Neural cell (in vitro differentiated cells): ENCODE measurements around the gene PEX5. TPM values are rescaled to one million over a fixed set of nuclear protein-coding genes. Genes with fewer than 3 reads are reported as not detected.

Source experiments
- H2AFZ ChIP-seq: fragments of 200-600, 300-800 bp; sonication (generic), shearing (Covaris generic); 2 replicates; pipeline ENCODE4 v1.6.0; 2014; ENCODE audit warnings: low read depth, mild to moderate bottlenecking, antibody characterized with exemption, low read length, moderate library complexity
- H3F3A ChIP-seq: fragments of 200-600 bp; shearing (Covaris generic); 2 replicates; pipeline ENCODE4 v1.6.1; 2016; ENCODE audit warnings: mild to moderate bottlenecking, moderate library complexity, mixed read lengths, antibody characterized with exemption, low read length; ENCODE audit not compliant: insufficient read depth, poor library complexity, severe bottlenecking
- H3K27ac ChIP-seq: fragments of 200-600, 300-800 bp; sonication (generic), shearing (Covaris generic); 2 replicates; pipeline ENCODE4 v1.5.1; 2014; ENCODE audit warnings: mild to moderate bottlenecking, low read length, moderate library complexity
- H3K27me3 ChIP-seq: fragments of 300-800, 200-600 bp; sonication (generic), shearing (Covaris generic); 2 replicates; pipeline ENCODE4 v1.6.0; 2014; ENCODE audit warnings: mild to moderate bottlenecking, low read depth, low read length, moderate library complexity; ENCODE audit not compliant: insufficient read depth
- H3K36me3 ChIP-seq: fragments of 300-800, 200-600 bp; sonication (generic), shearing (Covaris generic); 2 replicates; pipeline ENCODE4 v1.5.1; 2014; ENCODE audit warnings: mild to moderate bottlenecking, antibody characterized with exemption, low read length, moderate library complexity; ENCODE audit not compliant: insufficient read depth
- H3K4me2 ChIP-seq: fragments of 300-800, 200-600 bp; sonication (generic), shearing (Covaris generic); 2 replicates; pipeline ENCODE4 v1.6.0; 2014; ENCODE audit warnings: mild to moderate bottlenecking, low read length
- H3K4me3 ChIP-seq: fragments of 300-800, 200-600 bp; sonication (generic), shearing (Covaris generic); 2 replicates; pipeline ENCODE4 v1.5.1; 2014; ENCODE audit warnings: mild to moderate bottlenecking, low read length, moderate library complexity
- H3K79me2 ChIP-seq: fragments of 200-600 bp; shearing (Covaris generic); replicated peaks from 2 replicates; pipeline ENCODE4 v1.6.0; 2014; ENCODE audit warnings: mild to moderate bottlenecking, low read length, moderate library complexity; ENCODE audit not compliant: insufficient read depth
- H3K9ac ChIP-seq: fragments of 300-800, 200-600 bp; sonication (generic), shearing (Covaris generic); 2 replicates; pipeline ENCODE4 v1.6.1; 2016; ENCODE audit warnings: mild to moderate bottlenecking, low read length, mixed read lengths
- H3K9me2 ChIP-seq: fragments of 200-600 bp; shearing (Covaris generic); 2 replicates; pipeline ENCODE4 v1.6.1; 2016; ENCODE audit warnings: mild to moderate bottlenecking, low read length, mixed read lengths; ENCODE audit not compliant: insufficient read depth
- H3K9me3 ChIP-seq: fragments of 200-600, 300-800 bp; sonication (generic), shearing (Covaris generic); 2 replicates; pipeline ENCODE4 v1.6.1; 2016; ENCODE audit warnings: mild to moderate bottlenecking, mixed run types, low read length, moderate library complexity, mixed read lengths
- H4K20me1 ChIP-seq: fragments of 200-600 bp; shearing (Covaris generic); 2 replicates; pipeline ENCODE4 v1.6.1; 2016; ENCODE audit warnings: mild to moderate bottlenecking, mixed run types; ENCODE audit not compliant: insufficient read depth
- EP300 ChIP-seq: fragments of 450-650 bp; conservative IDR thresholded peaks from 2 replicates; pipeline ENCODE4 v1.6.1; 2014; ENCODE audit warnings: antibody characterized with exemption, mild to moderate bottlenecking, moderate library complexity; ENCODE audit not compliant: poor library complexity, severe bottlenecking
- EZH2 ChIP-seq: fragments of 200-600, 300-800 bp; shearing (Covaris generic), sonication (generic); IDR thresholded peaks from 2 replicates; pipeline ENCODE4 v1.6.1; 2014; ENCODE audit warnings: antibody characterized with exemption, low read length, borderline replicate concordance, mild to moderate bottlenecking; ENCODE audit not compliant: insufficient read depth, poor library complexity, severe bottlenecking
- MXI1 ChIP-seq: fragments of 450-650 bp; conservative IDR thresholded peaks from 2 replicates; pipeline ENCODE4 v1.6.1; 2014; ENCODE audit warnings: antibody characterized with exemption, mild to moderate bottlenecking; ENCODE audit not compliant: poor library complexity, severe bottlenecking
- POLR2AphosphoS5 ChIP-seq: IDR thresholded peaks from 2 replicates; pipeline ENCODE4 v1.6.1; 2012
- RAD21 ChIP-seq: fragments of 450-650 bp; conservative IDR thresholded peaks from 2 replicates; pipeline ENCODE4 v1.6.1; 2014; ENCODE audit warnings: antibody characterized with exemption, mild to moderate bottlenecking, moderate library complexity
- SMC3 ChIP-seq: fragments of 450-650 bp; conservative IDR thresholded peaks from 2 replicates; pipeline ENCODE4 v1.6.1; 2014; ENCODE audit warnings: antibody characterized with exemption, mild to moderate bottlenecking, moderate library complexity; ENCODE audit not compliant: poor library complexity
- TAF1 ChIP-seq: IDR thresholded peaks from 2 replicates; pipeline ENCODE4 v1.6.1; 2012; ENCODE audit warnings: low read depth
- polyA plus RNA-seq: library from polyadenylated mRNA; depleted of rRNA; stranded (reverse); fragments of >200 nt; gene quantifications from 2 replicates; pipeline ENCODE4 v1.2.3, GENCODE V29; 2014
- TF ChIP-seq, protein P1 (sequence below): fragments of 450-650 bp; IDR thresholded peaks from 2 replicates; pipeline ENCODE4 v1.5.1; 2014; ENCODE audit warnings: antibody characterized with exemption, mild to moderate bottlenecking, moderate library complexity; ENCODE audit not compliant: poor library complexity, severe bottlenecking
- TF ChIP-seq, protein P2 (sequence below): IDR thresholded peaks from 2 replicates; pipeline ENCODE4 v1.6.1; 2012; ENCODE audit warnings: borderline replicate concordance

PEX5 gene
- polyA plus RNA-seq, 1 donor from 2014 or later, result 63.9 TPM

DNA sequence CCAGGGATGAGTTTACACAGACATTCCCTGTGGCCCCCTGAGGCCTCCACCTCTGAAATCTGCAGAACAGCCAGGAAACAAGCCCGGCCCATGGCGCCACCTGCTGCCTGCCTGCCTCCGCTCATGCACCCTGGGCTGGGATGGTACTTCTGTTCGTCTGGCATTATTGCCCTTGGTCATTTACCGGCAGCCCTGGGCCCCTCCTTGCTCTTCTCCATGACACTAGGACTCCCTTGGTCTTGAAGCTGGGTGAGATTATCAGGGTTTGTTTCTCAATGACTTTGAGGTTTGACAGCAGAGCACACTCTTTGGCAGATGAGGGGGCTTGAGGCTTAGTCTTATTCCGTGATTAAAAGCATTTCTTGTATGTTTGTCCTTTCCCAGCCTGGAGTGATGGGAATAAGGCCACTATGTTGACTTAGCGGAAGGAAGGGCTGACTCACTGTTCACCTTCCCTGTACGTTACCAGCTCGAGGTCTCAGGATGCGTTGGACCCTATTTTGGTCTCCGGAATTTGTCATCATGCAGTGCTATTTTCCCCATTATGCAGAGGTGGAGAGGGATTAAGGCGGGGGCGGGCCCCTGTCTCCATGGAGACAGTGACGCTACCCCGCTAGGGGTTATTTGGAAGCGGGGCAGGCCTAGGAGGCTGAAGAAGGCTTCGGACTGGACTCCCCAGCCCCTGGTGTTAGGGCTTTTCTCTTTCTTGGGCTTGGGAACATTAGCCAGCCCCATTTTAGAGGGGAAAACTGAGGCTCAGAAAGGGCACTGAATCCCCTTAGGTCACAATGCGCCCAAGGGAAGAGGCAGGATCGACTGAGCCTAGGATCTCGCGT, 706 bp upstream of the PEX5 start:
- Histone ChIP-seq H3K9me3 (no peaks in the 10 kb centered on the region), H3K27ac (peak overlapping the region; percentile 72), H3K9ac (peak overlapping the region; percentile 81), H3K4me3 (peak overlapping the region; percentile 97), H3K4me2 (peak overlapping the region; percentile 82), H2AFZ (peak overlapping the region; percentile 95), H3F3A (no peaks in the 10 kb centered on the region), H3K9me2 (no peaks in the 10 kb centered on the region), H3K36me3 (peaks cover 13% of the 10 kb centered on the region), H4K20me1 (no peaks in the 10 kb centered on the region), H3K27me3 (no peaks in the 10 kb centered on the region), H3K79me2 (peaks cover 8% of the 10 kb centered on the region)
- TF ChIP-seq SMC3, result peak; percentile 62
- TF ChIP-seq, protein P1, sequence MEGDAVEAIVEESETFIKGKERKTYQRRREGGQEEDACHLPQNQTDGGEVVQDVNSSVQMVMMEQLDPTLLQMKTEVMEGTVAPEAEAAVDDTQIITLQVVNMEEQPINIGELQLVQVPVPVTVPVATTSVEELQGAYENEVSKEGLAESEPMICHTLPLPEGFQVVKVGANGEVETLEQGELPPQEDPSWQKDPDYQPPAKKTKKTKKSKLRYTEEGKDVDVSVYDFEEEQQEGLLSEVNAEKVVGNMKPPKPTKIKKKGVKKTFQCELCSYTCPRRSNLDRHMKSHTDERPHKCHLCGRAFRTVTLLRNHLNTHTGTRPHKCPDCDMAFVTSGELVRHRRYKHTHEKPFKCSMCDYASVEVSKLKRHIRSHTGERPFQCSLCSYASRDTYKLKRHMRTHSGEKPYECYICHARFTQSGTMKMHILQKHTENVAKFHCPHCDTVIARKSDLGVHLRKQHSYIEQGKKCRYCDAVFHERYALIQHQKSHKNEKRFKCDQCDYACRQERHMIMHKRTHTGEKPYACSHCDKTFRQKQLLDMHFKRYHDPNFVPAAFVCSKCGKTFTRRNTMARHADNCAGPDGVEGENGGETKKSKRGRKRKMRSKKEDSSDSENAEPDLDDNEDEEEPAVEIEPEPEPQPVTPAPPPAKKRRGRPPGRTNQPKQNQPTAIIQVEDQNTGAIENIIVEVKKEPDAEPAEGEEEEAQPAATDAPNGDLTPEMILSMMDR, result peak; percentile 71
- TF ChIP-seq RAD21, result peak; percentile 63
- TF ChIP-seq, protein P2, sequence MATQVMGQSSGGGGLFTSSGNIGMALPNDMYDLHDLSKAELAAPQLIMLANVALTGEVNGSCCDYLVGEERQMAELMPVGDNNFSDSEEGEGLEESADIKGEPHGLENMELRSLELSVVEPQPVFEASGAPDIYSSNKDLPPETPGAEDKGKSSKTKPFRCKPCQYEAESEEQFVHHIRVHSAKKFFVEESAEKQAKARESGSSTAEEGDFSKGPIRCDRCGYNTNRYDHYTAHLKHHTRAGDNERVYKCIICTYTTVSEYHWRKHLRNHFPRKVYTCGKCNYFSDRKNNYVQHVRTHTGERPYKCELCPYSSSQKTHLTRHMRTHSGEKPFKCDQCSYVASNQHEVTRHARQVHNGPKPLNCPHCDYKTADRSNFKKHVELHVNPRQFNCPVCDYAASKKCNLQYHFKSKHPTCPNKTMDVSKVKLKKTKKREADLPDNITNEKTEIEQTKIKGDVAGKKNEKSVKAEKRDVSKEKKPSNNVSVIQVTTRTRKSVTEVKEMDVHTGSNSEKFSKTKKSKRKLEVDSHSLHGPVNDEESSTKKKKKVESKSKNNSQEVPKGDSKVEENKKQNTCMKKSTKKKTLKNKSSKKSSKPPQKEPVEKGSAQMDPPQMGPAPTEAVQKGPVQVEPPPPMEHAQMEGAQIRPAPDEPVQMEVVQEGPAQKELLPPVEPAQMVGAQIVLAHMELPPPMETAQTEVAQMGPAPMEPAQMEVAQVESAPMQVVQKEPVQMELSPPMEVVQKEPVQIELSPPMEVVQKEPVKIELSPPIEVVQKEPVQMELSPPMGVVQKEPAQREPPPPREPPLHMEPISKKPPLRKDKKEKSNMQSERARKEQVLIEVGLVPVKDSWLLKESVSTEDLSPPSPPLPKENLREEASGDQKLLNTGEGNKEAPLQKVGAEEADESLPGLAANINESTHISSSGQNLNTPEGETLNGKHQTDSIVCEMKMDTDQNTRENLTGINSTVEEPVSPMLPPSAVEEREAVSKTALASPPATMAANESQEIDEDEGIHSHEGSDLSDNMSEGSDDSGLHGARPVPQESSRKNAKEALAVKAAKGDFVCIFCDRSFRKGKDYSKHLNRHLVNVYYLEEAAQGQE, result no peak

DNA sequence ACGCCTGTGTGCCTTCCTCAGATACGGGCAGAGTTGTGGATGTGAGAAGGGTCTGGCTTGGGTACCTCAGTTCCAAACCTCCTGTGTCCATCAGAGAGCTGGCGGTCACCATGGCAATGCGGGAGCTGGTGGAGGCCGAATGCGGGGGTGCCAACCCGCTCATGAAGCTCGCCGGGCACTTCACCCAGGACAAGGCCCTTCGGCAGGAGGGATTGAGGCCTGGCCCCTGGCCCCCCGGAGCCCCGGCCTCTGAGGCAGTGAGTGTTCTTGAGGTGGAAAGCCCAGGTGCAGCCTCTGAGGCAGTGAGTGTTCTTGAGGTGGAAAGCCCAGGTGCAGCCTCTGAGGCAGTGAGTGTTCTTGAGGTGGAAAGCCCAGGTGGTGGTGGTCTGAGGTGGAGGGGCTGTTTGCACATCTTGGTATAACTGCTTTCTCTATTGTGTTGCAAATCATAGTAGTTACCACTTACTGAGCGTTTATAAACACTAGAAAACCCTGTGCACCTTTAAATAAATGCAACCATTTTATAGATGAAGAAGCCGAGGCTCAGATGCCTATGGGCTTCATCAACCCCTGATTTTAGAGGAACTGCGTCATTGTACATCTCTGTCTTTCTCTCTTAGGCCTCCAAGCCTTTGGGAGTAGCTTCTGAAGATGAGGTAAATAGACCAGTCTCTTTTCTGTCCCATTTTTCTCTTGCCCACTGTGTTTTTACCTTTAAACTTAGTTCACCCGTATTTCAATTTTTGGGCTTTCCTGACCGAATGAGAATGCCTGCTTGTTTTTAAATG, 976 bp downstream of the PEX5 start:
- Histone ChIP-seq H3K36me3 (peaks cover 13% of the 10 kb centered on the region), H4K20me1 (no peaks in the 10 kb centered on the region), H3K27me3 (no peaks in the 10 kb centered on the region), H3K27ac (peak overlapping the region; percentile 63), H3K4me2 (peak overlapping the region; percentile 88), H3K79me2 (peaks cover 8% of the 10 kb centered on the region), H3K9ac (peak overlapping the region; percentile 81), H2AFZ (peak overlapping the region; percentile 66), H3F3A (no peaks in the 10 kb centered on the region), H3K4me3 (peak overlapping the region; percentile 97), H3K9me2 (no peaks in the 10 kb centered on the region), H3K9me3 (no peaks in the 10 kb centered on the region)
- TF ChIP-seq SMC3 (no peak), POLR2AphosphoS5 (no peak), RAD21 (no peak), EZH2 (no peak), MXI1 (no peak), EP300 (no peak), TAF1 (no peak)
- TF ChIP-seq, protein P1, result no peak
- TF ChIP-seq, protein P2, result no peak
